ENCODE data around the gene PTPRG.

The PTPRG gene

GRCh38 chr3:61948699-61949305, 387.4 kb downstream of the PTPRG start:
- Histone ChIP-seq H3K9me2 (replicated peaks; ENCODE audit: low read depth, low read length) (no peaks in the 10 kb centered on the region), H3K9me3 (ENCODE audit: insufficient read depth, low read depth, low read length) (no peaks in the 10 kb centered on the region), H3K27me3 (ENCODE audit: insufficient read depth, low read length, poor library complexity, severe bottlenecking) (no peaks in the 10 kb centered on the region), H3K4me3 (ENCODE audit: low read length, poor library complexity, severe bottlenecking) (no peak overlapping the region), H3K4me1 (ENCODE audit: insufficient read depth, low read length, poor library complexity, severe bottlenecking) (peaks cover 17% of the 10 kb centered on the region), H3K79me2 (ENCODE audit: insufficient read depth, low read length) (no peaks in the 10 kb centered on the region), H3F3A (ENCODE audit: low read depth) (no peaks in the 10 kb centered on the region), H3K9ac (ENCODE audit: low read depth, low read length, poor library complexity, severe bottlenecking) (no peak overlapping the region), H4K20me1 (ENCODE audit: insufficient read depth, low read length, poor library complexity, severe bottlenecking) (no peaks in the 10 kb centered on the region), H2AFZ (ENCODE audit: low read length) (no peak overlapping the region), H3K36me3 (ENCODE audit: insufficient read depth, low read length) (no peaks in the 10 kb centered on the region), H3K4me2 (ENCODE audit: low read depth, low read length, poor library complexity, severe bottlenecking) (no peak overlapping the region)
- no peak for TF ChIP-seq CTCF (conservative IDR thresholded peaks at IDR 0.05; ENCODE audit: low read length)
- no peak for TF ChIP-seq EZH2phosphoT487 (IDR thresholded peaks at IDR 0.05; ENCODE audit: borderline replicate concordance)

- Histone ChIP-seq H3K79me2 (ENCODE audit: insufficient read depth, low read length) (no peaks in the 10 kb centered on the region), H3K9me2 (replicated peaks; ENCODE audit: low read depth, low read length) (no peaks in the 10 kb centered on the region), H3K4me1 (ENCODE audit: insufficient read depth, low read length, poor library complexity, severe bottlenecking) (peaks cover 11% of the 10 kb centered on the region), H3F3A (ENCODE audit: low read depth) (no peaks in the 10 kb centered on the region), H3K9ac (ENCODE audit: low read depth, low read length, poor library complexity, severe bottlenecking) (no peak overlapping the region), H3K4me2 (ENCODE audit: low read depth, low read length, poor library complexity, severe bottlenecking) (no peak overlapping the region), H3K9me3 (ENCODE audit: insufficient read depth, low read depth, low read length) (no peaks in the 10 kb centered on the region), H3K27me3 (ENCODE audit: insufficient read depth, low read length, poor library complexity, severe bottlenecking) (no peaks in the 10 kb centered on the region), H2AFZ (ENCODE audit: low read length) (no peak overlapping the region), H3K4me3 (ENCODE audit: low read length, poor library complexity, severe bottlenecking) (no peak overlapping the region), H4K20me1 (ENCODE audit: insufficient read depth, low read length, poor library complexity, severe bottlenecking) (no peaks in the 10 kb centered on the region), H3K36me3 (ENCODE audit: insufficient read depth, low read length) (no peaks in the 10 kb centered on the region)
- no peak for TF ChIP-seq CTCF (conservative IDR thresholded peaks at IDR 0.05; ENCODE audit: low read length)
- no peak for TF ChIP-seq EZH2phosphoT487 (IDR thresholded peaks at IDR 0.05; ENCODE audit: borderline replicate concordance)
Measured at GRCh38 chr3:61954097-61954540, 392.7 kb downstream of the PTPRG start.

- no peak overlapping the region for H2AFZ ChIP-seq (ENCODE audit: low read length)
- H3K36me3 ChIP-seq (ENCODE audit: insufficient read depth, low read length) = no peaks in the 10 kb centered on the region
- no peak overlapping the region for H3K4me2 ChIP-seq (ENCODE audit: low read depth, low read length, poor library complexity, severe bottlenecking)
- peaks cover 8% of the 10 kb centered on the region for H3K4me1 ChIP-seq (ENCODE audit: insufficient read depth, low read length, poor library complexity, severe bottlenecking)
- H3K79me2 ChIP-seq (ENCODE audit: insufficient read depth, low read length) = no peaks in the 10 kb centered on the region
- no peaks in the 10 kb centered on the region for H3F3A ChIP-seq (ENCODE audit: low read depth)
- H4K20me1 ChIP-seq (ENCODE audit: insufficient read depth, low read length, poor library complexity, severe bottlenecking) = no peaks in the 10 kb centered on the region
- no peak overlapping the region for H3K4me3 ChIP-seq (ENCODE audit: low read length, poor library complexity, severe bottlenecking)
- TF ChIP-seq EZH2phosphoT487 (IDR thresholded peaks at IDR 0.05; ENCODE audit: borderline replicate concordance) (no peak), CTCF (conservative IDR thresholded peaks at IDR 0.05; ENCODE audit: low read length) (no peak)
- H3K9me3 ChIP-seq (ENCODE audit: insufficient read depth, low read depth, low read length) = no peaks in the 10 kb centered on the region
- H3K9ac ChIP-seq (ENCODE audit: low read depth, low read length, poor library complexity, severe bottlenecking) = no peak overlapping the region
- no peaks in the 10 kb centered on the region for H3K9me2 ChIP-seq (replicated peaks; ENCODE audit: low read depth, low read length)
- no peaks in the 10 kb centered on the region for H3K27me3 ChIP-seq (ENCODE audit: insufficient read depth, low read length, poor library complexity, severe bottlenecking)
Measured at GRCh38 chr3:61955483-61955882, 394.1 kb downstream of the PTPRG start.

Measured in Loucy (cell line).